Measurements from ENCODE around the gene ATG9A. TPM values are rescaled to one million over a fixed set of nuclear protein-coding genes. Genes with fewer than 3 reads are reported as not detected.

The ATG9A gene
- total RNA-seq, 1 experiment from 2014 or later = 42.9 TPM

DNA sequence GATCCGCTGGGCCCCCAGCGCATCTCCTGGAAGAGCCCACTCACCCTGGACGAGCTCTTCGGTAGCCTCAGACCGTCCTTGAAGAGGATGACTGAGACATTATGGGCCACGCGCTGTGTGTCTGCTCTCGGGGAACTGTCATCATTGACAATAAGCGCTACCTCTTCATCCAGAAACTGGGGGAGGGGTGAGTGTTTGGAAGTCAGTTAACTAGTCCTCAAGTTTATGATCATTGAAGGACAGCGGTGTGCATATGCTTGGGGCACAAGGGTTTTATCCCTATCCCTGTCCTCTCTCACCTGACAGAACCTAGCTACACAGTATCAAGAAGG, 16.4 kb upstream of the ATG9A start (continued):
- TF ChIP-seq, protein P1, sequence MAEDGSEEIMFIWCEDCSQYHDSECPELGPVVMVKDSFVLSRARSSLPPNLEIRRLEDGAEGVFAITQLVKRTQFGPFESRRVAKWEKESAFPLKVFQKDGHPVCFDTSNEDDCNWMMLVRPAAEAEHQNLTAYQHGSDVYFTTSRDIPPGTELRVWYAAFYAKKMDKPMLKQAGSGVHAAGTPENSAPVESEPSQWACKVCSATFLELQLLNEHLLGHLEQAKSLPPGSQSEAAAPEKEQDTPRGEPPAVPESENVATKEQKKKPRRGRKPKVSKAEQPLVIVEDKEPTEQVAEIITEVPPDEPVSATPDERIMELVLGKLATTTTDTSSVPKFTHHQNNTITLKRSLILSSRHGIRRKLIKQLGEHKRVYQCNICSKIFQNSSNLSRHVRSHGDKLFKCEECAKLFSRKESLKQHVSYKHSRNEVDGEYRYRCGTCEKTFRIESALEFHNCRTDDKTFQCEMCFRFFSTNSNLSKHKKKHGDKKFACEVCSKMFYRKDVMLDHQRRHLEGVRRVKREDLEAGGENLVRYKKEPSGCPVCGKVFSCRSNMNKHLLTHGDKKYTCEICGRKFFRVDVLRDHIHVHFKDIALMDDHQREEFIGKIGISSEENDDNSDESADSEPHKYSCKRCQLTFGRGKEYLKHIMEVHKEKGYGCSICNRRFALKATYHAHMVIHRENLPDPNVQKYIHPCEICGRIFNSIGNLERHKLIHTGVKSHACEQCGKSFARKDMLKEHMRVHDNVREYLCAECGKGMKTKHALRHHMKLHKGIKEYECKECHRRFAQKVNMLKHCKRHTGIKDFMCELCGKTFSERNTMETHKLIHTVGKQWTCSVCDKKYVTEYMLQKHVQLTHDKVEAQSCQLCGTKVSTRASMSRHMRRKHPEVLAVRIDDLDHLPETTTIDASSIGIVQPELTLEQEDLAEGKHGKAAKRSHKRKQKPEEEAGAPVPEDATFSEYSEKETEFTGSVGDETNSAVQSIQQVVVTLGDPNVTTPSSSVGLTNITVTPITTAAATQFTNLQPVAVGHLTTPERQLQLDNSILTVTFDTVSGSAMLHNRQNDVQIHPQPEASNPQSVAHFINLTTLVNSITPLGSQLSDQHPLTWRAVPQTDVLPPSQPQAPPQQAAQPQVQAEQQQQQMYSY (CRISPR knock-in tag; IDR thresholded peaks at IDR 0.05) = no peak
- TF ChIP-seq FOXK1 (CRISPR knock-in tag; IDR thresholded peaks at IDR 0.05) (no peak), STAT6 (CRISPR knock-in tag; conservative IDR thresholded peaks at IDR 0.05; ENCODE audit: low read depth) (no peak), NFE2L1 (CRISPR knock-in tag; IDR thresholded peaks at IDR 0.05) (no peak), SMAD4 (CRISPR knock-in tag; IDR thresholded peaks at IDR 0.05) (no peak), TEAD4 (CRISPR knock-in tag; IDR thresholded peaks at IDR 0.05) (no peak)
- TF ChIP-seq, protein P2, sequence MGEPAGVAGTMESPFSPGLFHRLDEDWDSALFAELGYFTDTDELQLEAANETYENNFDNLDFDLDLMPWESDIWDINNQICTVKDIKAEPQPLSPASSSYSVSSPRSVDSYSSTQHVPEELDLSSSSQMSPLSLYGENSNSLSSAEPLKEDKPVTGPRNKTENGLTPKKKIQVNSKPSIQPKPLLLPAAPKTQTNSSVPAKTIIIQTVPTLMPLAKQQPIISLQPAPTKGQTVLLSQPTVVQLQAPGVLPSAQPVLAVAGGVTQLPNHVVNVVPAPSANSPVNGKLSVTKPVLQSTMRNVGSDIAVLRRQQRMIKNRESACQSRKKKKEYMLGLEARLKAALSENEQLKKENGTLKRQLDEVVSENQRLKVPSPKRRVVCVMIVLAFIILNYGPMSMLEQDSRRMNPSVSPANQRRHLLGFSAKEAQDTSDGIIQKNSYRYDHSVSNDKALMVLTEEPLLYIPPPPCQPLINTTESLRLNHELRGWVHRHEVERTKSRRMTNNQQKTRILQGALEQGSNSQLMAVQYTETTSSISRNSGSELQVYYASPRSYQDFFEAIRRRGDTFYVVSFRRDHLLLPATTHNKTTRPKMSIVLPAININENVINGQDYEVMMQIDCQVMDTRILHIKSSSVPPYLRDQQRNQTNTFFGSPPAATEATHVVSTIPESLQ (CRISPR knock-in tag; IDR thresholded peaks at IDR 0.05) = no peak
- TF ChIP-seq, protein P3, sequence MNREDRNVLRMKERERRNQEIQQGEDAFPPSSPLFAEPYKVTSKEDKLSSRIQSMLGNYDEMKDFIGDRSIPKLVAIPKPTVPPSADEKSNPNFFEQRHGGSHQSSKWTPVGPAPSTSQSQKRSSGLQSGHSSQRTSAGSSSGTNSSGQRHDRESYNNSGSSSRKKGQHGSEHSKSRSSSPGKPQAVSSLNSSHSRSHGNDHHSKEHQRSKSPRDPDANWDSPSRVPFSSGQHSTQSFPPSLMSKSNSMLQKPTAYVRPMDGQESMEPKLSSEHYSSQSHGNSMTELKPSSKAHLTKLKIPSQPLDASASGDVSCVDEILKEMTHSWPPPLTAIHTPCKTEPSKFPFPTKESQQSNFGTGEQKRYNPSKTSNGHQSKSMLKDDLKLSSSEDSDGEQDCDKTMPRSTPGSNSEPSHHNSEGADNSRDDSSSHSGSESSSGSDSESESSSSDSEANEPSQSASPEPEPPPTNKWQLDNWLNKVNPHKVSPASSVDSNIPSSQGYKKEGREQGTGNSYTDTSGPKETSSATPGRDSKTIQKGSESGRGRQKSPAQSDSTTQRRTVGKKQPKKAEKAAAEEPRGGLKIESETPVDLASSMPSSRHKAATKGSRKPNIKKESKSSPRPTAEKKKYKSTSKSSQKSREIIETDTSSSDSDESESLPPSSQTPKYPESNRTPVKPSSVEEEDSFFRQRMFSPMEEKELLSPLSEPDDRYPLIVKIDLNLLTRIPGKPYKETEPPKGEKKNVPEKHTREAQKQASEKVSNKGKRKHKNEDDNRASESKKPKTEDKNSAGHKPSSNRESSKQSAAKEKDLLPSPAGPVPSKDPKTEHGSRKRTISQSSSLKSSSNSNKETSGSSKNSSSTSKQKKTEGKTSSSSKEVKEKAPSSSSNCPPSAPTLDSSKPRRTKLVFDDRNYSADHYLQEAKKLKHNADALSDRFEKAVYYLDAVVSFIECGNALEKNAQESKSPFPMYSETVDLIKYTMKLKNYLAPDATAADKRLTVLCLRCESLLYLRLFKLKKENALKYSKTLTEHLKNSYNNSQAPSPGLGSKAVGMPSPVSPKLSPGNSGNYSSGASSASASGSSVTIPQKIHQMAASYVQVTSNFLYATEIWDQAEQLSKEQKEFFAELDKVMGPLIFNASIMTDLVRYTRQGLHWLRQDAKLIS (CRISPR knock-in tag; IDR thresholded peaks at IDR 0.05; ENCODE audit: borderline replicate concordance) = no peak; the same call in 1 of the 2 replicates

DNA sequence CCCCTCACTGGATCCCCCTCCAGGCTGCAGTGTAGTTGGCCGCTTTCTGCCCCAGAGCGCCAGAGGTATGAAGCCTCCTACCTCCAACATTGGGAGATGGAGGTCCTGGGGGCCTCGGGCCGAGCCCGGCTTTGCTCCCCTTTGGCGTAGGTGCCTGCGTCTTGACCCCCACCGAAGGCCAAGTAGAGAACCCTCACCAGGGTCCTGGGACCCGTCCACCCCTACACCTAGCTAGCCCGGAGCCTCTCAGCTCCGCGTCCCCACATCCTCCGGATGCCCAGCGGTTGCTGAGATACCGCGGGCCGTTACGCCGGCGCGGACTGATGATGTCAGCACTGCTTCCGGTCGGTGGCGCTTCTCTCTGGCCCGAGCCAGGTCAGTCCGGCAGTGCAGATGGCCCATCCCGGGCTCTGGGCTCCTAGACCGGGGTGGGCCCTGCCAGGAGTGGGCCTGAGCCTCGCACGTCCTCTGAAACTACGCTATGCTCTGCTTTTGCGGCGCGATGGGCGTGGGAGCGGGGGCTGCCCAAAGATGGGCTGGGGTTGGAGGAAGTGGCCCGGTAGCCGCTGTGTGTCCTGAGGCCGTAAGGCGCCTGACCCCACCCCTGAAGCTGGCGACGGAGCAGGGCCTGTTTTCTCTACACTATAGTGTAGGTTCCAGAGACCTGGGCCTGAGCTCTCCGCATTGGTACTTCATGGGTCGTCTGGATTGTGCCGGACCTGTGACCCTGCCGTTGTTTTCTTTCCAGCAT, 15.9 kb upstream of the ATG9A start, which contains the start of the genes GLB1L and STK16:
Gene GLB1L (minus strand): TSS at position 297 of the 751 bp plus-strand sequence. CDS start 1,871 bp downstream, outside the sequence.
Gene STK16 (plus strand): TSS at position 332 of the 751 bp plus-strand sequence. CDS start 521 bp downstream, outside the sequence.
- no peaks in the 10 kb centered on the region for H3K27me3 Mint-ChIP-seq (ENCODE audit: low read depth)
- POLR2A ChIA-PET = interaction anchor here (0.9 to 1.8 kb wide), 9 partner anchors 9 to 142 kb away, joined by 3 to 14 read pairs (median 6); partner anchors contain the start of genes ABCB6, ANKZF1, ATG9A and DNAJB2
- H3K4me1 Mint-ChIP-seq = peaks cover 22% of the 10 kb centered on the region
- ATAC-seq = peak; percentile 84
- peak within 1 kb of the TSS; percentile 96 for H3K27ac Mint-ChIP-seq
- DNase-seq (ENCODE audit: low spot score) = peak; percentile 96
- peak within 1 kb of the TSS; percentile 93 for H3K4me3 Mint-ChIP-seq
- H3K9me3 Mint-ChIP-seq = no peaks in the 10 kb centered on the region
- H3K36me3 Mint-ChIP-seq = peaks cover 8% of the 10 kb centered on the region; the same call in 1 of the 2 replicates
- CTCF ChIA-PET = interaction anchor here (0.6 to 1.7 kb wide), 16 partner anchors 9 to 285 kb away, joined by 3 to 20 read pairs (median 4); partner anchors contain the start of genes CNPPD1, DNAJB2 and ZFAND2B
- TF ChIP-seq ATF3 (CRISPR knock-in tag; conservative IDR thresholded peaks at IDR 0.05) (no peak), ZNF138 (CRISPR knock-in tag; conservative IDR thresholded peaks at IDR 0.05) (no peak), USF2 (CRISPR knock-in tag; IDR thresholded peaks at IDR 0.05) (peak; percentile 16; the same call in 1 of the 2 replicates), ZBTB21 (CRISPR knock-in tag; IDR thresholded peaks at IDR 0.05; ENCODE audit: borderline replicate concordance) (peak; percentile 79; the same call in 1 of the 2 replicates), ZNF263 (CRISPR knock-in tag; IDR thresholded peaks at IDR 0.05; ENCODE audit: low read depth) (no peak), ZNF232 (CRISPR knock-in tag; IDR thresholded peaks at IDR 0.05) (no peak), SP1 (CRISPR knock-in tag; conservative IDR thresholded peaks at IDR 0.05) (peak; percentile 72; the same call in 1 of the 2 replicates)
- TF ChIP-seq, protein P4, sequence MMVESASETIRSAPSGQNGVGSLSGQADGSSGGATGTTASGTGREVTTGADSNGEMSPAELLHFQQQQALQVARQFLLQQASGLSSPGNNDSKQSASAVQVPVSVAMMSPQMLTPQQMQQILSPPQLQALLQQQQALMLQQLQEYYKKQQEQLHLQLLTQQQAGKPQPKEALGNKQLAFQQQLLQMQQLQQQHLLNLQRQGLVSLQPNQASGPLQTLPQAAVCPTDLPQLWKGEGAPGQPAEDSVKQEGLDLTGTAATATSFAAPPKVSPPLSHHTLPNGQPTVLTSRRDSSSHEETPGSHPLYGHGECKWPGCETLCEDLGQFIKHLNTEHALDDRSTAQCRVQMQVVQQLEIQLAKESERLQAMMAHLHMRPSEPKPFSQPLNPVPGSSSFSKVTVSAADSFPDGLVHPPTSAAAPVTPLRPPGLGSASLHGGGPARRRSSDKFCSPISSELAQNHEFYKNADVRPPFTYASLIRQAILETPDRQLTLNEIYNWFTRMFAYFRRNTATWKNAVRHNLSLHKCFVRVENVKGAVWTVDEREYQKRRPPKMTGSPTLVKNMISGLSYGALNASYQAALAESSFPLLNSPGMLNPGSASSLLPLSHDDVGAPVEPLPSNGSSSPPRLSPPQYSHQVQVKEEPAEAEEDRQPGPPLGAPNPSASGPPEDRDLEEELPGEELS (CRISPR knock-in tag; IDR thresholded peaks at IDR 0.05) = 0 out of 2 replicates have a peak, but pooled peaks have one; percentile 33
- TF ChIP-seq, protein P5, sequence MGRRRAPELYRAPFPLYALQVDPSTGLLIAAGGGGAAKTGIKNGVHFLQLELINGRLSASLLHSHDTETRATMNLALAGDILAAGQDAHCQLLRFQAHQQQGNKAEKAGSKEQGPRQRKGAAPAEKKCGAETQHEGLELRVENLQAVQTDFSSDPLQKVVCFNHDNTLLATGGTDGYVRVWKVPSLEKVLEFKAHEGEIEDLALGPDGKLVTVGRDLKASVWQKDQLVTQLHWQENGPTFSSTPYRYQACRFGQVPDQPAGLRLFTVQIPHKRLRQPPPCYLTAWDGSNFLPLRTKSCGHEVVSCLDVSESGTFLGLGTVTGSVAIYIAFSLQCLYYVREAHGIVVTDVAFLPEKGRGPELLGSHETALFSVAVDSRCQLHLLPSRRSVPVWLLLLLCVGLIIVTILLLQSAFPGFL (CRISPR knock-in tag; IDR thresholded peaks at IDR 0.05; ENCODE audit: borderline replicate concordance) = no peak
